Ishikawa (cell line): ENCODE results near the gene CD180.

ENCODE experiments used
- CEBPB ChIP-seq: IDR thresholded peaks from 2 replicates; pipeline ENCODE4 v1.6.1; 2012
- CREB1 ChIP-seq: IDR thresholded peaks from 2 replicates; pipeline ENCODE4 v1.6.1; 2012; ENCODE audit warnings: low read depth
- EGR1 ChIP-seq: IDR thresholded peaks from 2 replicates; pipeline ENCODE4 v1.6.1; 2012
- EP300 ChIP-seq: IDR thresholded peaks from 2 replicates; pipeline ENCODE4 v1.6.1; 2012; ENCODE audit warnings: borderline replicate concordance
- FOXM1 ChIP-seq: IDR thresholded peaks from 2 replicates; pipeline ENCODE4 v1.6.1; 2012; ENCODE audit warnings: low read depth, borderline replicate concordance
- MAX ChIP-seq: IDR thresholded peaks from 2 replicates; pipeline ENCODE4 v1.6.1; 2012
- NFIC ChIP-seq: IDR thresholded peaks from 2 replicates; pipeline ENCODE4 v1.6.1; 2012
- RAD21 ChIP-seq: IDR thresholded peaks from 2 replicates; pipeline ENCODE4 v1.6.1; 2012; ENCODE audit warnings: low read depth
- REST ChIP-seq: IDR thresholded peaks from 2 replicates; pipeline ENCODE4 v1.6.1; 2012; ENCODE audit warnings: low read depth, mild to moderate bottlenecking
- TAF1 ChIP-seq: IDR thresholded peaks from 2 replicates; pipeline ENCODE4 v1.6.1; 2012; ENCODE audit warnings: low read depth, mild to moderate bottlenecking
- TCF12 ChIP-seq: IDR thresholded peaks from 2 replicates; pipeline ENCODE4 v1.6.1; 2012; ENCODE audit warnings: low read depth
- TEAD4 ChIP-seq: IDR thresholded peaks from 2 replicates; pipeline ENCODE4 v1.6.1; 2012
- USF1 ChIP-seq: IDR thresholded peaks from 2 replicates; pipeline ENCODE4 v1.6.1; 2012
- YY1 ChIP-seq: IDR thresholded peaks from 2 replicates; pipeline ENCODE4 v1.6.1; 2012; ENCODE audit warnings: low read depth
- ZBTB7A ChIP-seq: IDR thresholded peaks from 2 replicates; pipeline ENCODE4 v1.6.1; 2012; ENCODE audit warnings: low read depth

The CD180 gene

GRCh38 chr5:67221487-67222242 lies 25.1 kb upstream of the CD180 start:
- TF ChIP-seq EP300 (no peak), REST (no peak), TAF1 (no peak), EGR1 (no peak), ZBTB7A (no peak)

- no peak for TF ChIP-seq EP300
- TF ChIP-seq CREB1, result no peak
- no peak for TF ChIP-seq NFIC
- no peak for TF ChIP-seq TAF1
- no peak for TF ChIP-seq RAD21
- TF ChIP-seq CEBPB, result no peak
- TF ChIP-seq FOXM1, result no peak
- no peak for TF ChIP-seq TEAD4
- no peak for TF ChIP-seq EGR1
Measured at GRCh38 chr5:67216564-67216963, 20.0 kb upstream of the CD180 start.

- no peak for TF ChIP-seq ZBTB7A
- TF ChIP-seq TAF1, result no peak
- no peak for TF ChIP-seq NFIC
- no peak for TF ChIP-seq FOXM1
Measured at GRCh38 chr5:67215519-67216471, 19.2 kb upstream of the CD180 start.

- TF ChIP-seq USF1, result no peak
- TF ChIP-seq NFIC, result no peak
- no peak for TF ChIP-seq MAX
- TF ChIP-seq TCF12, result no peak
- no peak for TF ChIP-seq FOXM1
Measured at GRCh38 chr5:67214707-67215447, 18.3 kb upstream of the CD180 start.

GRCh38 chr5:67214036-67214435 lies 17.4 kb upstream of the CD180 start:
- TF ChIP-seq TCF12 (no peak), REST (no peak), USF1 (no peak), NFIC (no peak), YY1 (no peak), TAF1 (no peak)

- TF ChIP-seq TEAD4 (no peak), YY1 (no peak), EGR1 (no peak), TCF12 (no peak), TAF1 (no peak), REST (no peak), RAD21 (no peak), USF1 (no peak), EP300 (no peak)
Measured at GRCh38 chr5:67211926-67212325, 15.3 kb upstream of the CD180 start.
